Mesothelial cell of epicardium (in vitro differentiated cells): ENCODE data around the gene KRT15. TPM values are rescaled to one million over a fixed set of nuclear protein-coding genes. Genes with fewer than 3 reads are reported as not detected.

Experiments
- DNase-seq, 2 experiments: peaks; one replicate each; pipeline ENCODE4 v3.0.0; 2021; ENCODE audit warnings: low spot score in 2 of 2; ENCODE audit not compliant: unreplicated experiment in 2 of 2
- H3K27ac Mint-ChIP-seq: 2 replicates; pipeline ENCODE4 v1.8.0; 2021; ENCODE audit warnings: mixed read lengths
- H3K27me3 Mint-ChIP-seq: 2 replicates; pipeline ENCODE4 v1.8.0; 2021; ENCODE audit warnings: low read depth, mixed read lengths
- H3K36me3 Mint-ChIP-seq: 2 replicates; pipeline ENCODE4 v1.8.0; 2021; ENCODE audit warnings: mixed read lengths
- H3K4me1 Mint-ChIP-seq: 2 replicates; pipeline ENCODE4 v1.8.0; 2021; ENCODE audit warnings: mixed read lengths
- H3K4me3 Mint-ChIP-seq: 2 replicates; pipeline ENCODE4 v1.8.0; 2021; ENCODE audit warnings: mild to moderate bottlenecking, moderate library complexity, mixed read lengths
- H3K9me3 Mint-ChIP-seq: 2 replicates; pipeline ENCODE4 v1.8.0; 2021; ENCODE audit warnings: mixed read lengths
- CTCF ChIP-seq: fragments of 200-600 bp; sonication (generic); IDR thresholded peaks from one replicate; pipeline ENCODE4 v1.5.0; 2021; ENCODE audit warnings: antibody characterized with exemption; ENCODE audit not compliant: unreplicated experiment
- total RNA-seq: library from RNA; stranded (reverse); gene quantifications from 3 replicates; pipeline ENCODE4 v1.2.1, GENCODE V29; 2021

The KRT15 gene
- total RNA-seq, 1 donor from 2014 or later = 8.5 TPM

- H3K27me3 Mint-ChIP-seq = peaks cover 2% of the 10 kb centered on the region
- TF ChIP-seq CTCF = no peak
Observed at GRCh38 chr17:41468346-41468745, 50.3 kb downstream of the KRT15 start.

GRCh38 chr17:41467561-41467960 is 51.1 kb downstream of the KRT15 start:
- peaks cover 2% of the 10 kb centered on the region for H3K27me3 Mint-ChIP-seq
- TF ChIP-seq CTCF = no peak
- H3K4me1 Mint-ChIP-seq = peaks cover 7% of the 10 kb centered on the region
- H3K27ac Mint-ChIP-seq = no peak overlapping the region
- peaks cover 27% of the 10 kb centered on the region for H3K9me3 Mint-ChIP-seq
- no peak for DNase-seq
- no peak overlapping the region for H3K4me3 Mint-ChIP-seq
- H3K36me3 Mint-ChIP-seq = peaks cover 3% of the 10 kb centered on the region

More at GRCh38 chr17:41468346-41468745, 50.3 kb downstream of the KRT15 start:
- H3K36me3 Mint-ChIP-seq = peaks cover 5% of the 10 kb centered on the region
- peaks cover 31% of the 10 kb centered on the region for H3K9me3 Mint-ChIP-seq
- peaks cover 7% of the 10 kb centered on the region for H3K4me1 Mint-ChIP-seq
- no peak overlapping the region for H3K27ac Mint-ChIP-seq
- H3K4me3 Mint-ChIP-seq = no peak overlapping the region
- no peak for DNase-seq

- no peak for DNase-seq
- no peak for TF ChIP-seq CTCF
- no peak within 1 kb of the TSS for H3K4me3 Mint-ChIP-seq
- H3K36me3 Mint-ChIP-seq = peaks cover 3% of the 10 kb centered on the region
- H3K27ac Mint-ChIP-seq = no peak within 1 kb of the TSS
- peaks cover 24% of the 10 kb centered on the region for H3K9me3 Mint-ChIP-seq
- H3K4me1 Mint-ChIP-seq = peaks cover 7% of the 10 kb centered on the region
- H3K27me3 Mint-ChIP-seq = peaks cover 2% of the 10 kb centered on the region
Observed at GRCh38 chr17:41466988-41467387, 51.7 kb downstream of the KRT15 start, which contains the start of gene KRT32. Gene KRT32, minus strand, starts transcription at chr17:41467386. Its CDS starts 61 bp downstream, at chr17:41467325.

GRCh38 chr17:41464682-41465081 is 54.0 kb downstream of the KRT15 start:
- no peak overlapping the region for H3K4me3 Mint-ChIP-seq
- peaks cover 12% of the 10 kb centered on the region for H3K9me3 Mint-ChIP-seq
- DNase-seq = no peak
- peaks cover 2% of the 10 kb centered on the region for H3K27me3 Mint-ChIP-seq
- no peak for TF ChIP-seq CTCF
- H3K4me1 Mint-ChIP-seq = peaks cover 15% of the 10 kb centered on the region
- no peak overlapping the region for H3K27ac Mint-ChIP-seq
- peaks cover 3% of the 10 kb centered on the region for H3K36me3 Mint-ChIP-seq

GRCh38 chr17:41464173-41464572 is 54.5 kb downstream of the KRT15 start:
- peaks cover 12% of the 10 kb centered on the region for H3K9me3 Mint-ChIP-seq

More at GRCh38 chr17:41464173-41464572, 54.5 kb downstream of the KRT15 start:
- DNase-seq = no peak
- TF ChIP-seq CTCF = no peak
- peaks cover 18% of the 10 kb centered on the region for H3K4me1 Mint-ChIP-seq
- no peak overlapping the region for H3K27ac Mint-ChIP-seq
- no peak overlapping the region for H3K4me3 Mint-ChIP-seq
- H3K36me3 Mint-ChIP-seq = peaks cover 3% of the 10 kb centered on the region
- H3K27me3 Mint-ChIP-seq = peaks cover 2% of the 10 kb centered on the region
